HFFc6 (cell line): ENCODE measurements around the gene MAMSTR. TPM values are rescaled to one million over a fixed set of nuclear protein-coding genes. Genes with fewer than 3 reads are reported as not detected.

ENCODE experiments used
- DNase-seq: peaks from one replicate; pipeline ENCODE4 v3.0.0-alpha.2; 2018
- H3K27ac Mint-ChIP-seq: 2 replicates; pipeline ENCODE4 v1.8.0; 2020; ENCODE audit warnings: mild to moderate bottlenecking, mixed read lengths
- H3K27me3 Mint-ChIP-seq: 2 replicates; pipeline ENCODE4 v1.8.0; 2021; ENCODE audit warnings: mild to moderate bottlenecking, moderate library complexity, mixed read lengths; ENCODE audit not compliant: insufficient read depth
- H3K36me3 Mint-ChIP-seq: 2 replicates; pipeline ENCODE4 v1.8.0; 2021; ENCODE audit warnings: low read depth, mixed read lengths
- H3K4me1 Mint-ChIP-seq: 2 replicates; pipeline ENCODE4 v1.8.0; 2020; ENCODE audit warnings: low read depth, mixed read lengths
- H3K4me3 Mint-ChIP-seq: 2 replicates; pipeline ENCODE4 v1.8.0; 2020; ENCODE audit warnings: mild to moderate bottlenecking, moderate library complexity, mixed read lengths
- H3K9me3 Mint-ChIP-seq: 2 replicates; pipeline ENCODE4 v1.8.0; 2020; ENCODE audit warnings: mild to moderate bottlenecking, mixed read lengths
- CTCF ChIP-seq: fragments of 200-600 bp; sonication (generic); IDR thresholded peaks from 2 replicates; pipeline ENCODE4 v1.5.0; 2021; ENCODE audit warnings: antibody characterized with exemption, mild to moderate bottlenecking
- total RNA-seq, 6 experiments: library from RNA; stranded (reverse); fragmentation: NEBNext Ultra II Directional; extraction: Animal tissue kit (Norgen Biotek cat#: 25700); gene quantifications; 2 replicates in 1 of 6; 3 replicates in 5 of 6; pipeline ENCODE4 v1.2.3, GENCODE V29; 2021

MAMSTR gene
- total RNA-seq, 6 experiments from 2014 or later = 2.7 to 4.5 (median 3.0) TPM

GRCh38 chr19:48746738-48747575, 27.4 kb upstream of the MAMSTR start, which contains the start of gene IZUMO1:
TSS of gene IZUMO1 (minus strand) at chr19:48746909. CDS start at chr19:48745859, 1,050 bp downstream.
- TF ChIP-seq CTCF = no peak
- Mint-ChIP-seq H3K4me3 (peak within 1 kb of the TSS; percentile 82), H3K9me3 (no peaks in the 10 kb centered on the region; the same call in 1 of the 2 replicates), H3K27ac (peak within 1 kb of the TSS; percentile 36; the same call in 1 of the 2 replicates), H3K4me1 (0 out of 2 replicates have a peak, but pooled peaks cover under 1% of the 10 kb centered on the region), H3K27me3 (peaks cover 15% of the 10 kb centered on the region), H3K36me3 (peaks cover 5% of the 10 kb centered on the region; the same call in 1 of the 2 replicates)
- DNase-seq = peak; percentile 79

GRCh38 chr19:48746110-48746509, 26.6 kb upstream of the MAMSTR start:
- Mint-ChIP-seq H3K4me1 (no peaks in the 10 kb centered on the region), H3K27me3 (peaks cover 12% of the 10 kb centered on the region; the same call in 1 of the 2 replicates), H3K4me3 (no peak overlapping the region; the same call in 1 of the 2 replicates), H3K9me3 (no peaks in the 10 kb centered on the region; the same call in 1 of the 2 replicates), H3K36me3 (peaks cover 5% of the 10 kb centered on the region; the same call in 1 of the 2 replicates), H3K27ac (no peak overlapping the region)
- no peak for TF ChIP-seq CTCF
- no peak for DNase-seq

GRCh38 chr19:48745208-48745995, 25.9 kb upstream of the MAMSTR start:
- H3K9me3 Mint-ChIP-seq = no peaks in the 10 kb centered on the region; the same call in 1 of the 2 replicates
- no peaks in the 10 kb centered on the region for H3K4me1 Mint-ChIP-seq
- H3K36me3 Mint-ChIP-seq = peaks cover 5% of the 10 kb centered on the region; the same call in 1 of the 2 replicates
- H3K27ac Mint-ChIP-seq = no peak overlapping the region
- TF ChIP-seq CTCF = no peak
- peak; percentile 61 for DNase-seq
- H3K4me3 Mint-ChIP-seq = no peak overlapping the region
- peaks cover 11% of the 10 kb centered on the region; the same call in 1 of the 2 replicates for H3K27me3 Mint-ChIP-seq

- no peaks in the 10 kb centered on the region; the same call in 1 of the 2 replicates for H3K9me3 Mint-ChIP-seq
- no peak for DNase-seq
- no peak for TF ChIP-seq CTCF
- H3K4me1 Mint-ChIP-seq = no peaks in the 10 kb centered on the region
- H3K27ac Mint-ChIP-seq = no peak overlapping the region
- peaks cover 7% of the 10 kb centered on the region; the same call in 1 of the 2 replicates for H3K27me3 Mint-ChIP-seq
- peaks cover 5% of the 10 kb centered on the region; the same call in 1 of the 2 replicates for H3K36me3 Mint-ChIP-seq
- no peak overlapping the region for H3K4me3 Mint-ChIP-seq
Observed at GRCh38 chr19:48742096-48742495, 22.6 kb upstream of the MAMSTR start.

- no peak for TF ChIP-seq CTCF
- Mint-ChIP-seq H3K27ac (no peak overlapping the region), H3K36me3 (peaks cover 5% of the 10 kb centered on the region; the same call in 1 of the 2 replicates), H3K9me3 (no peaks in the 10 kb centered on the region; the same call in 1 of the 2 replicates), H3K4me1 (no peaks in the 10 kb centered on the region), H3K4me3 (no peak overlapping the region), H3K27me3 (peaks cover 8% of the 10 kb centered on the region)
- DNase-seq = no peak
Observed at GRCh38 chr19:48741129-48741999, 21.8 kb upstream of the MAMSTR start.
